ENCODE results near the gene TRIM72. TPM values are rescaled to one million over a fixed set of nuclear protein-coding genes. Genes with fewer than 3 reads are reported as not detected.

Gene TRIM72
- total and polyA plus RNA-seq, 9 of the 15 experiments (the other 6 are each of a cell fraction or from before 2014, with no cell fraction given), result under 0.01 TPM; not detected in 8

DNA sequence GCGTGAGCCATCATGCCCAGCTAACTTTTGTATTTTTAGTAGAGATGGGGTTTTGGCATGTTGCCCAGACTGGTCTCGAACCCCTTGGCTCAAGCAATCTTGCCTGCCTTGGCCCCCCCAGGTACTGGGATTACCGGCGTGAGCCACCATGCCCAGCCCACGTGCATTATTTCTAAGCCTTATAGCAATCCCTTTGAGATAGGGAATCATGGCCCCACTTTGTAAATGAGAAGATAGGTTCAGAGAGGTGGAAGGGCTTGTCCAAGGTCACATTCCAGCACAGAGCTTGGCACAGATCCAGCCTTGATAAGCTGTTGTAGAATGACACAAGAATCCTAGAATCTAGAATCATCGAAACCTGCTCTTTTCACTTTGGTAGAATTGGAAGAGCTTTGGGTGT is 7.1 kb upstream of the TRIM72 start:
- ChIA-PET POLR2A (interaction anchor here (0.5 to 3.1 kb wide), 6 partner anchors 8 to 301 kb away, joined by 3 to 14 read pairs (median 6); partner anchors contain the start of gene RUSF1), CTCF (ENCODE audit: low intra/inter-chr PET ratio) (no interaction called here)
- Histone ChIP-seq H3K27me3 (ENCODE audit: control insufficient read depth in 2 of 2, insufficient read depth in 2 of 2, low read length in 2 of 2) (peaks cover 0 to 11% of the 10 kb centered on the region in 2 experiments; a peak in 2 of 5 replicates), H3K4me1 (replicated peaks in 1 of 2; ENCODE audit: control insufficient read depth in 2 of 2, insufficient read depth in 2 of 2, low read length in 2 of 2) (peaks cover 7 to 16% of the 10 kb centered on the region in 2 experiments; a peak in 4 of 5 replicates), H3K9ac (ENCODE audit: insufficient read depth in 1 of 2, low read depth in 2 of 2, low read length in 2 of 2) (no peak overlapping the region), H4K20me1 (replicated peaks; ENCODE audit: control insufficient read depth, insufficient read depth, low read length) (no peaks in the 10 kb centered on the region), H3K4me3 (no peak overlapping the region), H3K9me3 (replicated peaks; ENCODE audit: control insufficient read depth, insufficient read depth, low read depth, low read length) (no peaks in the 10 kb centered on the region), H3K4me2 (ENCODE audit: insufficient read depth, low read length) (no peak overlapping the region), H2AFZ (ENCODE audit: low read depth, low read length) (no peak overlapping the region), H3K79me2 (ENCODE audit: control insufficient read depth, insufficient read depth, low read length) (no peaks in the 10 kb centered on the region), H3K9me1 (ENCODE audit: control insufficient read depth, insufficient read depth, low read length) (no peaks in the 10 kb centered on the region), H3K27ac (ENCODE audit: extremely low read depth, low read depth, low read length) (no peak overlapping the region), H3K36me3 (ENCODE audit: control insufficient read depth, insufficient read depth, low read length) (no peaks in the 10 kb centered on the region)
- 4% methylated on average over 6 of the region's 6 CpGs for WGBS (ENCODE audit: insufficient coverage, low coverage, missing lambda C conversion rate)
- intact Hi-C loops (cut with micrococcal nuclease), result loop anchor here (10.0 kb wide), 1 partner anchor 658 kb away; no protein-coding TSS in a partner anchor
- FAIRE-seq (peak; percentile 56), ATAC-seq (no peak), DNase-seq (ENCODE audit: extremely low read depth in 1 of 4, low spot score in 3 of 4) (no peak)
- no TSS peak for BruUV-seq (replicated peaks)
- in situ Hi-C loops (cut with MboI), result no loop called here
- no peak for TF ChIP-seq ARID2 (IDR thresholded peaks at IDR 0.05)
- TF ChIP-seq SIN3B (IDR thresholded peaks at IDR 0.05; ENCODE audit: low read depth), result no peak
- TF ChIP-seq CHD7 (IDR thresholded peaks at IDR 0.05; ENCODE audit: low read depth, low read length), result no peak
- TF ChIP-seq FOXP1 (CRISPR knock-in tag; IDR thresholded peaks at IDR 0.05), result no peak
- TF ChIP-seq ZNF551 (CRISPR knock-in tag; IDR thresholded peaks at IDR 0.05), result no peak
- no peak for TF ChIP-seq NFXL1 (CRISPR knock-in tag; IDR thresholded peaks at IDR 0.05)
- TF ChIP-seq ZNF165 (CRISPR knock-in tag; IDR thresholded peaks at IDR 0.05; ENCODE audit: borderline replicate concordance), result no peak
- TF ChIP-seq ARID3A (IDR thresholded peaks at IDR 0.05; ENCODE audit: borderline replicate concordance, low read depth, low read length), result no peak
- TF ChIP-seq ZNF586 (CRISPR knock-in tag; conservative IDR thresholded peaks at IDR 0.05), result no peak

All from K562 (cell line).